ENCODE data around the gene TMPRSS3. TPM values are rescaled to one million over a fixed set of nuclear protein-coding genes. Genes with fewer than 3 reads are reported as not detected.

Gene TMPRSS3
- polyA plus RNA-seq, 1 of the 3 experiments (the other 2 are of a cell fraction) = not detected

DNA sequence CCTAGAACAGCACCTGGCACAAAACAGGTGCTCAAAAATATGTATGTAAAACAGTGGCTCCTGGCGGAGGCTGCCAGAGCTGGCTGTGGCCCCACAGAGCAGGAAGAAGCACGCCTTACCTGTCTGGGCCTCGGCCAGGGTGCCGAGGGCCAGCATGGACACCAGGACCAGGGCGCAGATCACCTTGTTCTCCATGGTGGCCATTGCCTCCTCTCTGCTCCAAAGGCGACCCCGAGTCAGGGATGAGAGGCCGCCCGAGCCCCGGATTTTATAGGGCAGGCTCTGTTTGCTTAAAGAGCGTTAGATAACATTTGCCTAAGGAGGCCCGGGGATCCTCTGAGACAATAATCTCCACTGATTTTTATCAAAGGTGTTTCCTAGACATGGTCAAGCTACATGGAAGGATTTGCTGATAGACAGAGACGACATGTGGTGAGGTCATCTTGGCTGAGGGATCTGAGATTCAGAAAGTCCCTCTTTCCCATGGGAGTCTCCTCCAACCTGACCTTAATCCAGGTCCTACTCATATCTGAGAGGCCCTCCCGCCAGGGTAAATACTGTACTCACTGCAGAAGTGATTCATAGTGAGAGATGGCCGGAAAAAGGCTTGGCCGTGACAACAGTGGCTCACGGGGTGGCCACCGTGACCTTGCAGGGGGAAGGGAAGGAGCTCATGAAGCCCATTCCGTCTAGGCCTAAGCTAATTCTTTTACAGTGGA lies 29.4 kb downstream of the TMPRSS3 start, which contains the start of gene TFF1 (continued):
- TF ChIP-seq, protein P1, sequence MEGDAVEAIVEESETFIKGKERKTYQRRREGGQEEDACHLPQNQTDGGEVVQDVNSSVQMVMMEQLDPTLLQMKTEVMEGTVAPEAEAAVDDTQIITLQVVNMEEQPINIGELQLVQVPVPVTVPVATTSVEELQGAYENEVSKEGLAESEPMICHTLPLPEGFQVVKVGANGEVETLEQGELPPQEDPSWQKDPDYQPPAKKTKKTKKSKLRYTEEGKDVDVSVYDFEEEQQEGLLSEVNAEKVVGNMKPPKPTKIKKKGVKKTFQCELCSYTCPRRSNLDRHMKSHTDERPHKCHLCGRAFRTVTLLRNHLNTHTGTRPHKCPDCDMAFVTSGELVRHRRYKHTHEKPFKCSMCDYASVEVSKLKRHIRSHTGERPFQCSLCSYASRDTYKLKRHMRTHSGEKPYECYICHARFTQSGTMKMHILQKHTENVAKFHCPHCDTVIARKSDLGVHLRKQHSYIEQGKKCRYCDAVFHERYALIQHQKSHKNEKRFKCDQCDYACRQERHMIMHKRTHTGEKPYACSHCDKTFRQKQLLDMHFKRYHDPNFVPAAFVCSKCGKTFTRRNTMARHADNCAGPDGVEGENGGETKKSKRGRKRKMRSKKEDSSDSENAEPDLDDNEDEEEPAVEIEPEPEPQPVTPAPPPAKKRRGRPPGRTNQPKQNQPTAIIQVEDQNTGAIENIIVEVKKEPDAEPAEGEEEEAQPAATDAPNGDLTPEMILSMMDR (IDR thresholded peaks at IDR 0.05) = no peak
- TF ChIP-seq, protein P2, sequence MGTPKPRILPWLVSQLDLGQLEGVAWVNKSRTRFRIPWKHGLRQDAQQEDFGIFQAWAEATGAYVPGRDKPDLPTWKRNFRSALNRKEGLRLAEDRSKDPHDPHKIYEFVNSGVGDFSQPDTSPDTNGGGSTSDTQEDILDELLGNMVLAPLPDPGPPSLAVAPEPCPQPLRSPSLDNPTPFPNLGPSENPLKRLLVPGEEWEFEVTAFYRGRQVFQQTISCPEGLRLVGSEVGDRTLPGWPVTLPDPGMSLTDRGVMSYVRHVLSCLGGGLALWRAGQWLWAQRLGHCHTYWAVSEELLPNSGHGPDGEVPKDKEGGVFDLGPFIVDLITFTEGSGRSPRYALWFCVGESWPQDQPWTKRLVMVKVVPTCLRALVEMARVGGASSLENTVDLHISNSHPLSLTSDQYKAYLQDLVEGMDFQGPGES (IDR thresholded peaks at IDR 0.05; ENCODE audit: low read depth, low read length) = no peak
- no peak for TF ChIP-seq TEAD4 (IDR thresholded peaks at IDR 0.05; ENCODE audit: borderline replicate concordance, insufficient read depth)
- TF ChIP-seq GATA2 (CRISPR knock-in tag; IDR thresholded peaks at IDR 0.05) = no peak
- TF ChIP-seq, protein P3, sequence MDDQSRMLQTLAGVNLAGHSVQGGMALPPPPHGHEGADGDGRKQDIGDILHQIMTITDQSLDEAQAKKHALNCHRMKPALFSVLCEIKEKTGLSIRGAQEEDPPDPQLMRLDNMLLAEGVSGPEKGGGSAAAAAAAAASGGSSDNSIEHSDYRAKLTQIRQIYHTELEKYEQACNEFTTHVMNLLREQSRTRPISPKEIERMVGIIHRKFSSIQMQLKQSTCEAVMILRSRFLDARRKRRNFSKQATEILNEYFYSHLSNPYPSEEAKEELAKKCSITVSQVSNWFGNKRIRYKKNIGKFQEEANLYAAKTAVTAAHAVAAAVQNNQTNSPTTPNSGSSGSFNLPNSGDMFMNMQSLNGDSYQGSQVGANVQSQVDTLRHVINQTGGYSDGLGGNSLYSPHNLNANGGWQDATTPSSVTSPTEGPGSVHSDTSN (IDR thresholded peaks at IDR 0.05) = no peak

DNA sequence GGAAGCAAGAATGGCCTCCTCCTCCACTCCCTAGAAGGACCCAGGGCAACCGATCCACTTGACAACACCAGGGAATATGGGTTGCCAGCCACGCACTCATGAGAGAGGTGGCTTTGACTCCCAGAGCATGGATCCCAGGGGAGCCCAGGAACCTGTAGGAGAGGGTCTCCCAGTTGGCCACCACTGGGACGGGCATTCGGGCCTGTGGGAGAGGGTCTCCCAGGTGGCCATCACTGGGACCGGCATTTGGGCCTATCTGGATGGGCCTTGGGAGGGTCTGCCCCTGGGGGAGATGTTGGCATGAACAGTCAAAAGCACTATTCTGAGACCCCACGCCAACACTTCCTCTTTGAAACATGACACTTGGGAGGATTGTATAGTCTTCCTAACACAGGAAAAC lies 30.1 kb downstream of the TMPRSS3 start:
- H3K36me3 ChIP-seq (replicated peaks in 1 of 2; ENCODE audit: control insufficient read depth in 1 of 2, insufficient read depth in 2 of 2, low read length in 1 of 2) = no peaks in the 10 kb centered on the region
- no peaks in the 10 kb centered on the region for H3K4me1 ChIP-seq (ENCODE audit: control insufficient read depth in 1 of 2, insufficient read depth in 2 of 2, low read depth in 1 of 2, low read length in 1 of 2)
- POLR2A ChIA-PET = no interaction called here
- no peaks in the 10 kb centered on the region for H3K9me2 ChIP-seq
- no peaks in the 10 kb centered on the region for H3K79me2 ChIP-seq (ENCODE audit: insufficient read depth)
- no peak overlapping the region for H3K4me3 ChIP-seq (ENCODE audit: low read depth in 2 of 2, low read length in 1 of 2)
- H3K4me2 ChIP-seq = no peak overlapping the region
- DNase-seq = no peak
- H3K27ac ChIP-seq (ENCODE audit: low read depth in 2 of 2, low read length in 1 of 2) = no peak overlapping the region
- 64% methylated on average over 3 of the region's 6 CpGs for WGBS (ENCODE audit: low lambda C conversion rate)
- no peak overlapping the region for H2AFZ ChIP-seq (ENCODE audit: low read depth)
- CTCF ChIA-PET = no interaction called here
- no peak overlapping the region for H3K9ac ChIP-seq
- H3K9me3 ChIP-seq = no peaks in the 10 kb centered on the region
- H4K20me1 ChIP-seq (ENCODE audit: insufficient read depth) = no peaks in the 10 kb centered on the region
- H3K27me3 ChIP-seq (ENCODE audit: insufficient read depth) = no peaks in the 10 kb centered on the region
- H3F3A ChIP-seq (replicated peaks; ENCODE audit: insufficient read depth) = no peaks in the 10 kb centered on the region
- TF ChIP-seq JUND (IDR thresholded peaks at IDR 0.05) (no peak), RXRA (IDR thresholded peaks at IDR 0.05; ENCODE audit: borderline replicate concordance, low read depth) (no peak), NRF1 (IDR thresholded peaks at IDR 0.05; ENCODE audit: low read depth, low read length) (no peak), RAD21 (IDR thresholded peaks at IDR 0.05; ENCODE audit: low read length) (no peak), TEAD4 (IDR thresholded peaks at IDR 0.05; ENCODE audit: borderline replicate concordance, insufficient read depth) (no peak), ELF1 (IDR thresholded peaks at IDR 0.05) (no peak), FOXJ3 (CRISPR knock-in tag; IDR thresholded peaks at IDR 0.05) (no peak), GATA2 (CRISPR knock-in tag; IDR thresholded peaks at IDR 0.05) (no peak), TCF12 (IDR thresholded peaks at IDR 0.05) (no peak), YY1 (IDR thresholded peaks at IDR 0.05; ENCODE audit: low read depth) (no peak), RFX5 (IDR thresholded peaks at IDR 0.05; ENCODE audit: low read length) (no peak)
- TF ChIP-seq, protein P4, sequence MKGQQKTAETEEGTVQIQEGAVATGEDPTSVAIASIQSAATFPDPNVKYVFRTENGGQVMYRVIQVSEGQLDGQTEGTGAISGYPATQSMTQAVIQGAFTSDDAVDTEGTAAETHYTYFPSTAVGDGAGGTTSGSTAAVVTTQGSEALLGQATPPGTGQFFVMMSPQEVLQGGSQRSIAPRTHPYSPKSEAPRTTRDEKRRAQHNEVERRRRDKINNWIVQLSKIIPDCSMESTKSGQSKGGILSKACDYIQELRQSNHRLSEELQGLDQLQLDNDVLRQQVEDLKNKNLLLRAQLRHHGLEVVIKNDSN (IDR thresholded peaks at IDR 0.05; ENCODE audit: borderline replicate concordance, low read depth) = no peak
- TF ChIP-seq, protein P2 (IDR thresholded peaks at IDR 0.05; ENCODE audit: low read depth, low read length) = no peak
- TF ChIP-seq, protein P1 (IDR thresholded peaks at IDR 0.05) = no peak
- TF ChIP-seq, protein P3 (IDR thresholded peaks at IDR 0.05) = no peak
- TF ChIP-seq, protein P5, sequence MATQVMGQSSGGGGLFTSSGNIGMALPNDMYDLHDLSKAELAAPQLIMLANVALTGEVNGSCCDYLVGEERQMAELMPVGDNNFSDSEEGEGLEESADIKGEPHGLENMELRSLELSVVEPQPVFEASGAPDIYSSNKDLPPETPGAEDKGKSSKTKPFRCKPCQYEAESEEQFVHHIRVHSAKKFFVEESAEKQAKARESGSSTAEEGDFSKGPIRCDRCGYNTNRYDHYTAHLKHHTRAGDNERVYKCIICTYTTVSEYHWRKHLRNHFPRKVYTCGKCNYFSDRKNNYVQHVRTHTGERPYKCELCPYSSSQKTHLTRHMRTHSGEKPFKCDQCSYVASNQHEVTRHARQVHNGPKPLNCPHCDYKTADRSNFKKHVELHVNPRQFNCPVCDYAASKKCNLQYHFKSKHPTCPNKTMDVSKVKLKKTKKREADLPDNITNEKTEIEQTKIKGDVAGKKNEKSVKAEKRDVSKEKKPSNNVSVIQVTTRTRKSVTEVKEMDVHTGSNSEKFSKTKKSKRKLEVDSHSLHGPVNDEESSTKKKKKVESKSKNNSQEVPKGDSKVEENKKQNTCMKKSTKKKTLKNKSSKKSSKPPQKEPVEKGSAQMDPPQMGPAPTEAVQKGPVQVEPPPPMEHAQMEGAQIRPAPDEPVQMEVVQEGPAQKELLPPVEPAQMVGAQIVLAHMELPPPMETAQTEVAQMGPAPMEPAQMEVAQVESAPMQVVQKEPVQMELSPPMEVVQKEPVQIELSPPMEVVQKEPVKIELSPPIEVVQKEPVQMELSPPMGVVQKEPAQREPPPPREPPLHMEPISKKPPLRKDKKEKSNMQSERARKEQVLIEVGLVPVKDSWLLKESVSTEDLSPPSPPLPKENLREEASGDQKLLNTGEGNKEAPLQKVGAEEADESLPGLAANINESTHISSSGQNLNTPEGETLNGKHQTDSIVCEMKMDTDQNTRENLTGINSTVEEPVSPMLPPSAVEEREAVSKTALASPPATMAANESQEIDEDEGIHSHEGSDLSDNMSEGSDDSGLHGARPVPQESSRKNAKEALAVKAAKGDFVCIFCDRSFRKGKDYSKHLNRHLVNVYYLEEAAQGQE (IDR thresholded peaks at IDR 0.05; ENCODE audit: low read depth, low read length) = no peak
